GM23338 (cell line): ENCODE results near the gene ASCL5. TPM values are rescaled to one million over a fixed set of nuclear protein-coding genes. Genes with fewer than 3 reads are reported as not detected.

Source experiments
- ATAC-seq: fragments of 200-7000 bp; cut with Tn5 transposase; 3 replicates; pipeline ENCODE4 v1.9.1; 2020
- DNase-seq: peaks from one replicate; pipeline ENCODE4 v3.0.0-alpha.2; 2015; ENCODE audit warnings: low spot score
- H2AFZ ChIP-seq: fragments of 200-600 bp; sonication (generic); 2 replicates; pipeline ENCODE4 v1.8.0; 2016; ENCODE audit warnings: antibody characterized with exemption, mild to moderate bottlenecking, moderate library complexity
- H3F3A ChIP-seq: fragments of 200-600 bp; sonication (generic); replicated peaks from 2 replicates; pipeline ENCODE4 v1.8.0; 2017; ENCODE audit warnings: antibody characterized with exemption, mixed run types, low read depth
- H3K27ac ChIP-seq: fragments of 200-600 bp; sonication (generic); 2 replicates; pipeline ENCODE4 v1.6.1; 2016; ENCODE audit warnings: low read depth
- H3K27me3 ChIP-seq: fragments of 200-600 bp; sonication (generic); 2 replicates; pipeline ENCODE4 v1.8.0; 2016; ENCODE audit warnings: mild to moderate bottlenecking, mixed run types, moderate library complexity; ENCODE audit not compliant: insufficient read depth
- H3K36me3 ChIP-seq: fragments of 200-600 bp; sonication (generic); 2 replicates; pipeline ENCODE4 v1.8.0; 2016; ENCODE audit warnings: mild to moderate bottlenecking; ENCODE audit not compliant: insufficient read depth
- H3K4me1 ChIP-seq: fragments of 200-600 bp; sonication (generic); 2 replicates; pipeline ENCODE4 v1.8.0; 2016; ENCODE audit warnings: mild to moderate bottlenecking, moderate library complexity; ENCODE audit not compliant: insufficient read depth
- H3K4me2 ChIP-seq: fragments of 200-600 bp; sonication (generic); 2 replicates; pipeline ENCODE4 v1.7.1; 2017; ENCODE audit warnings: mixed run types
- H3K4me3 ChIP-seq: fragments of 200-600 bp; sonication (generic); 2 replicates; pipeline ENCODE4 v1.6.1; 2016; ENCODE audit warnings: mixed run types
- H3K79me2 ChIP-seq: fragments of 200-600 bp; sonication (generic); replicated peaks from 2 replicates; pipeline ENCODE4 v1.8.0; 2017; ENCODE audit warnings: mild to moderate bottlenecking; ENCODE audit not compliant: insufficient read depth
- H3K9me2 ChIP-seq: fragments of 200-600 bp; sonication (generic); 2 replicates; pipeline ENCODE4 v1.8.0; 2017; ENCODE audit not compliant: insufficient read depth
- H4K20me1 ChIP-seq: fragments of 200-600 bp; sonication (generic); replicated peaks from 2 replicates; pipeline ENCODE4 v1.8.0; 2017; ENCODE audit warnings: mild to moderate bottlenecking; ENCODE audit not compliant: insufficient read depth
- H3K27ac Mint-ChIP-seq: 2 replicates; pipeline ENCODE4 v1.8.0; 2020; ENCODE audit warnings: inconsistent platforms, mild to moderate bottlenecking, moderate library complexity, mixed read lengths
- H3K27me3 Mint-ChIP-seq: 3 replicates; pipeline ENCODE4 v1.8.0; 2022; ENCODE audit warnings: low read depth, mild to moderate bottlenecking, moderate library complexity, mixed read lengths, inconsistent platforms; ENCODE audit not compliant: insufficient read depth, poor library complexity
- H3K36me3 Mint-ChIP-seq: 3 replicates; pipeline ENCODE4 v1.8.0; 2021; ENCODE audit warnings: low read depth, mild to moderate bottlenecking, inconsistent platforms, moderate library complexity, mixed read lengths
- H3K4me1 Mint-ChIP-seq: 3 replicates; pipeline ENCODE4 v1.8.0; 2020; ENCODE audit warnings: mild to moderate bottlenecking, inconsistent platforms, mixed read lengths
- H3K4me3 Mint-ChIP-seq: 3 replicates; pipeline ENCODE4 v1.8.0; 2021; ENCODE audit warnings: moderate library complexity, mild to moderate bottlenecking, inconsistent platforms, mixed read lengths
- H3K9me3 Mint-ChIP-seq: 3 replicates; pipeline ENCODE4 v1.8.0; 2020; ENCODE audit warnings: moderate library complexity, mild to moderate bottlenecking, inconsistent platforms, mixed read lengths
- CREB1 ChIP-seq: fragments of 250-450 bp; sonication (Bioruptor Pico); IDR thresholded peaks from 2 replicates; pipeline ENCODE4 v1.5.0; 2020; ENCODE audit warnings: low read depth, mild to moderate bottlenecking, moderate library complexity
- ETS1 ChIP-seq: IDR thresholded peaks from 2 replicates; pipeline ENCODE4 v1.6.1; 2016; ENCODE audit warnings: antibody characterized with exemption
- EZH2 ChIP-seq: fragments of 200-600 bp; sonication (generic); IDR thresholded peaks from one replicate; pipeline ENCODE4 v1.8.0; 2017; ENCODE audit warnings: antibody characterized with exemption, mild to moderate bottlenecking, low read depth; ENCODE audit not compliant: unreplicated experiment
- EZH2phosphoT487 ChIP-seq: fragments of 200-600 bp; sonication (generic); IDR thresholded peaks from one replicate; pipeline ENCODE4 v1.8.1; 2018; ENCODE audit warnings: antibody characterized with exemption; ENCODE audit not compliant: unreplicated experiment
- JUNB ChIP-seq: IDR thresholded peaks from one replicate; pipeline ENCODE4 v1.6.1; 2016; ENCODE audit warnings: antibody characterized with exemption; ENCODE audit not compliant: unreplicated experiment
- NANOG ChIP-seq: IDR thresholded peaks from 2 replicates; pipeline ENCODE4 v1.6.1; 2016; ENCODE audit warnings: antibody characterized with exemption, borderline replicate concordance
- POLR2AphosphoS5 ChIP-seq: IDR thresholded peaks from 2 replicates; pipeline ENCODE4 v1.6.1; 2016; ENCODE audit warnings: antibody characterized with exemption, low read depth
- REST ChIP-seq: IDR thresholded peaks from one replicate; pipeline ENCODE4 v1.6.1; 2018; ENCODE audit warnings: antibody characterized with exemption; ENCODE audit not compliant: unreplicated experiment
- STAT1 ChIP-seq: IDR thresholded peaks from one replicate; pipeline ENCODE4 v1.6.1; 2016; ENCODE audit warnings: antibody characterized with exemption; ENCODE audit not compliant: unreplicated experiment
- ZNF114 ChIP-seq: fragments of 250-450 bp; sonication (Bioruptor Pico); IDR thresholded peaks from 2 replicates; pipeline ENCODE4 v1.5.0; 2020; ENCODE audit warnings: mild to moderate bottlenecking, moderate library complexity
- ZNF331 ChIP-seq: fragments of 250-450 bp; sonication (Bioruptor Pico); IDR thresholded peaks from 2 replicates; pipeline ENCODE4 v1.5.0; 2020; ENCODE audit warnings: low read depth, mild to moderate bottlenecking, moderate library complexity
- polyA plus RNA-seq: library from polyadenylated mRNA; unstranded; fragments of >200 nt; fragmentation: Nextera tagmentation; extraction: Ambion mirVana; gene quantifications from 2 replicates; pipeline ENCODE4 v1.2.1, GENCODE V29; 2016
- total RNA-seq: library from RNA; depleted of rRNA; stranded (reverse); fragments of >200 nt; shearing (Covaris generic); gene quantifications from 2 replicates; pipeline ENCODE4 v1.2.3, GENCODE V29; 2014
- TF ChIP-seq, protein P1 (sequence below): fragments of 250-450 bp; sonication (Bioruptor Pico); IDR thresholded peaks from 2 replicates; pipeline ENCODE4 v1.5.0; 2020; ENCODE audit warnings: mild to moderate bottlenecking, moderate library complexity
- TF ChIP-seq, protein P2 (sequence below), 2 experiments: fragments of 200-600 bp in 1 of 2; sonication (generic) in 1 of 2; conservative IDR thresholded peaks; 2 replicates each; pipeline versions ENCODE4 v1.5.1 to v1.6.1; 2016 to 2017; ENCODE audit warnings: antibody characterized with exemption in 2 of 2, low read depth in 2 of 2, mild to moderate bottlenecking in 2 of 2, moderate library complexity in 1 of 2

ASCL5 gene
- total and polyA plus RNA-seq, 2 experiments from 2014 or later, result not detected

DNA sequence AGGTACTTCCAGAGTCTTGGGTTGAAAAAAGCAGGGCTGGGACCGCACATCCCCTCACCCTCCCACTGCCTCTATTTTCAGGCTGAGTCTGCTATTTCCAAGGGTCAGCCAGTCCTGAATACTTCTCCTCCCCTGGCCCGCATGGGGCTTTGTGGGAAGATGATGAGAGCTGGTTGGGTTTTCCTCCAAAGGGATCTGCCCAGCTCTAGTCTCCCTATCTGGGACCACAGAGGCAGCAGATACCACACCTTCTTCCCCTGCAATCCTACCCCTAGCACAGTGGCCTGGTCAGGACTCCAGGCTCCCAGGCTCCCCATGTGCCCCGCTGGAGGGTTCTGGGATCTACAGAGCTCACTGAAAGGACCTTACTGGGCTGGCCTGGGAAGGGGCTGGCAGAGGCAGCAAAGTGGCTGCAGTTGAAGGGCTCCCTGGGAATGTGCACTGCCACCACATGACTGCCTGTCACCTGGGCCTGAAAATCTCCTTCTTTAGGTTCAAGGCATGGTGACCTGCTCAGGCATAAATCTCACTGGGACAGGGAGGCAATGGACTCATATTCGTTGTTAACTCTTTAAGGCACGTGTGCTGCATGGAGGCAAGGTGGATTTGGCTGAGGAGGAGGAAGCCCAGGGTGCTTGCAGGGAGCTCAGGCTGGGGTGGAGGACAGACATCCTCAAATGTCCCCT is 27.8 kb downstream of the ASCL5 start:
- Histone ChIP-seq H3K27ac (no peak overlapping the region), H3K27me3 (no peaks in the 10 kb centered on the region), H3K79me2 (no peaks in the 10 kb centered on the region), H4K20me1 (no peaks in the 10 kb centered on the region), H3K36me3 (no peaks in the 10 kb centered on the region), H3K9me2 (no peaks in the 10 kb centered on the region), H3F3A (no peaks in the 10 kb centered on the region), H3K4me1 (0 out of 2 replicates have a peak, but pooled peaks cover 2% of the 10 kb centered on the region), H3K4me3 (no peak overlapping the region), H2AFZ (no peak overlapping the region), H3K4me2 (no peak overlapping the region)
- H3K27me3 Mint-ChIP-seq, result peaks cover 9% of the 10 kb centered on the region
- ATAC-seq (peak; percentile 28; the same call in 2 of the 3 replicates), DNase-seq (no peak)
- TF ChIP-seq JUNB, result no peak
- no peak for TF ChIP-seq ZNF114 (CRISPR knock-in tag)
- no peak for TF ChIP-seq EZH2
- no peak for TF ChIP-seq CREB1 (CRISPR knock-in tag)
- TF ChIP-seq STAT1, result no peak
- no peak for TF ChIP-seq ETS1
- TF ChIP-seq REST, result no peak
- TF ChIP-seq POLR2AphosphoS5, result no peak
- TF ChIP-seq EZH2phosphoT487, result no peak
- TF ChIP-seq ZNF331, result no peak
- no peak for TF ChIP-seq NANOG
- TF ChIP-seq, protein P1, sequence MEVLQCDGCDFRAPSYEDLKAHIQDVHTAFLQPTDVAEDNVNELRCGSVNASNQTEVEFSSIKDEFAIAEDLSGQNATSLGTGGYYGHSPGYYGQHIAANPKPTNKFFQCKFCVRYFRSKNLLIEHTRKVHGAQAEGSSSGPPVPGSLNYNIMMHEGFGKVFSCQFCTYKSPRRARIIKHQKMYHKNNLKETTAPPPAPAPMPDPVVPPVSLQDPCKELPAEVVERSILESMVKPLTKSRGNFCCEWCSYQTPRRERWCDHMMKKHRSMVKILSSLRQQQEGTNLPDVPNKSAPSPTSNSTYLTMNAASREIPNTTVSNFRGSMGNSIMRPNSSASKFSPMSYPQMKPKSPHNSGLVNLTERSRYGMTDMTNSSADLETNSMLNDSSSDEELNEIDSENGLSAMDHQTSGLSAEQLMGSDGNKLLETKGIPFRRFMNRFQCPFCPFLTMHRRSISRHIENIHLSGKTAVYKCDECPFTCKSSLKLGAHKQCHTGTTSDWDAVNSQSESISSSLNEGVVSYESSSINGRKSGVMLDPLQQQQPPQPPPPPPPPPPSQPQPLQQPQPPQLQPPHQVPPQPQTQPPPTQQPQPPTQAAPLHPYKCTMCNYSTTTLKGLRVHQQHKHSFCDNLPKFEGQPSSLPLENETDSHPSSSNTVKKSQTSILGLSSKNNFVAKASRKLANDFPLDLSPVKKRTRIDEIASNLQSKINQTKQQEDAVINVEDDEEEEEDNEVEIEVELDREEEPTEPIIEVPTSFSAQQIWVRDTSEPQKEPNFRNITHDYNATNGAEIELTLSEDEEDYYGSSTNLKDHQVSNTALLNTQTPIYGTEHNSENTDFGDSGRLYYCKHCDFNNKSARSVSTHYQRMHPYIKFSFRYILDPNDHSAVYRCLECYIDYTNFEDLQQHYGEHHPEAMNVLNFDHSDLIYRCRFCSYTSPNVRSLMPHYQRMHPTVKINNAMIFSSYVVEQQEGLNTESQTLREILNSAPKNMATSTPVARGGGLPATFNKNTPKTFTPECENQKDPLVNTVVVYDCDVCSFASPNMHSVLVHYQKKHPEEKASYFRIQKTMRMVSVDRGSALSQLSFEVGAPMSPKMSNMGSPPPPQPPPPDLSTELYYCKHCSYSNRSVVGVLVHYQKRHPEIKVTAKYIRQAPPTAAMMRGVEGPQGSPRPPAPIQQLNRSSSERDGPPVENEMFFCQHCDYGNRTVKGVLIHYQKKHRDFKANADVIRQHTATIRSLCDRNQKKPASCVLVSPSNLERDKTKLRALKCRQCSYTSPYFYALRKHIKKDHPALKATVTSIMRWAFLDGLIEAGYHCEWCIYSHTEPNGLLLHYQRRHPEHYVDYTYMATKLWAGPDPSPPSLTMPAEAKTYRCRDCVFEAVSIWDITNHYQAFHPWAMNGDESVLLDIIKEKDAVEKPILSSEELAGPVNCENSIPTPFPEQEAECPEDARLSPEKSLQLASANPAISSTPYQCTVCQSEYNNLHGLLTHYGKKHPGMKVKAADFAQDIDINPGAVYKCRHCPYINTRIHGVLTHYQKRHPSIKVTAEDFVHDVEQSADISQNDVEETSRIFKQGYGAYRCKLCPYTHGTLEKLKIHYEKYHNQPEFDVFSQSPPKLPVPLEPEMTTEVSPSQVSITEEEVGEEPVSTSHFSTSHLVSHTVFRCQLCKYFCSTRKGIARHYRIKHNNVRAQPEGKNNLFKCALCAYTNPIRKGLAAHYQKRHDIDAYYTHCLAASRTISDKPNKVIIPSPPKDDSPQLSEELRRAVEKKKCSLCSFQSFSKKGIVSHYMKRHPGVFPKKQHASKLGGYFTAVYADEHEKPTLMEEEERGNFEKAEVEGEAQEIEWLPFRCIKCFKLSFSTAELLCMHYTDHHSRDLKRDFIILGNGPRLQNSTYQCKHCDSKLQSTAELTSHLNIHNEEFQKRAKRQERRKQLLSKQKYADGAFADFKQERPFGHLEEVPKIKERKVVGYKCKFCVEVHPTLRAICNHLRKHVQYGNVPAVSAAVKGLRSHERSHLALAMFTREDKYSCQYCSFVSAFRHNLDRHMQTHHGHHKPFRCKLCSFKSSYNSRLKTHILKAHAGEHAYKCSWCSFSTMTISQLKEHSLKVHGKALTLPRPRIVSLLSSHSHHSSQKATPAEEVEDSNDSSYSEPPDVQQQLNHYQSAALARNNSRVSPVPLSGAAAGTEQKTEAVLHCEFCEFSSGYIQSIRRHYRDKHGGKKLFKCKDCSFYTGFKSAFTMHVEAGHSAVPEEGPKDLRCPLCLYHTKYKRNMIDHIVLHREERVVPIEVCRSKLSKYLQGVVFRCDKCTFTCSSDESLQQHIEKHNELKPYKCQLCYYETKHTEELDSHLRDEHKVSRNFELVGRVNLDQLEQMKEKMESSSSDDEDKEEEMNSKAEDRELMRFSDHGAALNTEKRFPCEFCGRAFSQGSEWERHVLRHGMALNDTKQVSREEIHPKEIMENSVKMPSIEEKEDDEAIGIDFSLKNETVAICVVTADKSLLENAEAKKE (CRISPR knock-in tag), result no peak
- TF ChIP-seq, protein P2, sequence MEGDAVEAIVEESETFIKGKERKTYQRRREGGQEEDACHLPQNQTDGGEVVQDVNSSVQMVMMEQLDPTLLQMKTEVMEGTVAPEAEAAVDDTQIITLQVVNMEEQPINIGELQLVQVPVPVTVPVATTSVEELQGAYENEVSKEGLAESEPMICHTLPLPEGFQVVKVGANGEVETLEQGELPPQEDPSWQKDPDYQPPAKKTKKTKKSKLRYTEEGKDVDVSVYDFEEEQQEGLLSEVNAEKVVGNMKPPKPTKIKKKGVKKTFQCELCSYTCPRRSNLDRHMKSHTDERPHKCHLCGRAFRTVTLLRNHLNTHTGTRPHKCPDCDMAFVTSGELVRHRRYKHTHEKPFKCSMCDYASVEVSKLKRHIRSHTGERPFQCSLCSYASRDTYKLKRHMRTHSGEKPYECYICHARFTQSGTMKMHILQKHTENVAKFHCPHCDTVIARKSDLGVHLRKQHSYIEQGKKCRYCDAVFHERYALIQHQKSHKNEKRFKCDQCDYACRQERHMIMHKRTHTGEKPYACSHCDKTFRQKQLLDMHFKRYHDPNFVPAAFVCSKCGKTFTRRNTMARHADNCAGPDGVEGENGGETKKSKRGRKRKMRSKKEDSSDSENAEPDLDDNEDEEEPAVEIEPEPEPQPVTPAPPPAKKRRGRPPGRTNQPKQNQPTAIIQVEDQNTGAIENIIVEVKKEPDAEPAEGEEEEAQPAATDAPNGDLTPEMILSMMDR (conservative IDR thresholded peaks at IDR 0.05; ENCODE audit: low read depth in 2 of 2), result no peak
- H3K9me3 Mint-ChIP-seq, result no peaks in the 10 kb centered on the region
- no peaks in the 10 kb centered on the region for H3K36me3 Mint-ChIP-seq
- no peak overlapping the region; the same call in 1 of the 2 replicates for H3K27ac Mint-ChIP-seq
- H3K4me3 Mint-ChIP-seq, result no peak overlapping the region
- peaks cover 6% of the 10 kb centered on the region for H3K4me1 Mint-ChIP-seq
